NCI-H748 (cell line): ENCODE measurements around the gene SUMO3.

Experiments
- DNase-seq: peaks from one replicate; lab custom pipeline; 2025; ENCODE audit not compliant: unreplicated experiment; lab: John Stamatoyannopoulos, UW

Gene SUMO3

DNA sequence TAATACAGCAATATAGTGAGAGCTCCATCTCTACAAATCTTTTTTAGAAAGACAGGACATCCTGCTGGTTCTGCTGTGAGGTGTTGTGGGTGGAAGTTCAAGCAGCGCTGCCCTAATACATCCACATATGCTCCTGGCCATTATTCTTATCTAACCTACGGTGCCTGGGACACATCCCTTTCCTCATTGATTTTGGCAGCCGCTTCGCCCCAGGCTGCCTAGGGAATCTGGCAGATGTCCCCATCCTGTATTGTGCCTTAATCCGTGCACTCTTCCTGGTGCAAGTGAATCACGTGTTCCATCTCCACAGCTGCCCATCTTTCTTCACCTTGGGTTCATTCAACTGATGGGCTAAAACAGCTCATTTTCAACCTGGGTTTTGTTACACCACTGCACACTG, 13.1 kb downstream of the SUMO3 start:
- no peak for DNase-seq

DNA sequence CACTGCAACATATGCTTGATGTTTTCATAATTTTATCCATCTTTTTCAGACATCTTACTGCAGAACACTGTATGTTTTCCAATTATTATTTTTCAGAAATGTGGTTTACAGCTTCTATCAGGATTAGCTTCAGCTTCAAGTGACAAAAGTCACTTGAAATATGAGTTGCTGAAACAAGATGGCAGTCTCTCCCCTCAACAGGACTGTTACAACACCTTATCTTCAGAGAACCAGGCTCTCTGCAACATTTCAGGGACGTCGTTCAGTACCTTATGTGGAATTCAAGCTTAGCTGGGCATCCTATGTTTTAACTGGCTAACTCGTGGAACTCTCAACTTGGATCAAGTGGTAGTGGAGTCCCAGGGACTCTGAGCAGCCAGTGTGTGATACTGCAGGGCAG, 14.2 kb downstream of the SUMO3 start:
- DNase-seq: no peak

DNA sequence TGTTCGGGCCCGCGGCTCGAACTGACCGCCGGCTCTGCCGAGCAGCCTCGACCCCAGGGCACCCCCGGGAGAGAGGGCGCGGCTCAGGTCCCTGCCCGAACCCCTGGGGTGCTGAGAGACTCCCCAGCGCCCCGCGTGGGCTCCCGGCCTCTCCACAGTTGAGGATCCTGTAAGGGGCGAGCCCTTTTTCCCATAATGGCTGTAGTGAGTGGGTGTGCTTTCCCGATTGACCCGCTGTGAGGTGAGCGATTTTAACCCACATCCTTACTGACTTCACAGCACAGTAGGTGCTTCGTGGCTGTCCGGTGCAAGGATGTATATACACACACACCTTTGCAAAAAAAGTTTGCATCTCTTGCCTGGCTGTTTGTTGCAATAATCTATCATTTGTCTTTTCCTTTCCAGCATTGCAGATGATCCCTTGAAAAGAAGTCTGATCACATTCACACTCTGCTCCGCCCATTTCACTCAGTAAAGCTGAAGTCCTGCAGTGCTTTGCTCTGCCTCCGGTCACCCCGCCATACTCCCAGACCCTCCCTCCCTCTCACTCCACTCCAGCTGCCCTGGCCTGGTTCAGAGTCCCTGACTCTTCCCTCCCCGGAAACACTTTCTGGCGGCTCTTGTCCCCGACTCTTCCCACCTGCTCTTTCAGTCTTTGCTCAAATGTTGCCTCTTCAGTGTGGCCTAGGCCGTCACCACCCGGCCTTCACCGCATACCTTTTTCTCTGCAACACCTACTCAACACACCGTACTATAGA, 15.3 kb downstream of the SUMO3 start:
- peak; percentile 18 for DNase-seq

DNA sequence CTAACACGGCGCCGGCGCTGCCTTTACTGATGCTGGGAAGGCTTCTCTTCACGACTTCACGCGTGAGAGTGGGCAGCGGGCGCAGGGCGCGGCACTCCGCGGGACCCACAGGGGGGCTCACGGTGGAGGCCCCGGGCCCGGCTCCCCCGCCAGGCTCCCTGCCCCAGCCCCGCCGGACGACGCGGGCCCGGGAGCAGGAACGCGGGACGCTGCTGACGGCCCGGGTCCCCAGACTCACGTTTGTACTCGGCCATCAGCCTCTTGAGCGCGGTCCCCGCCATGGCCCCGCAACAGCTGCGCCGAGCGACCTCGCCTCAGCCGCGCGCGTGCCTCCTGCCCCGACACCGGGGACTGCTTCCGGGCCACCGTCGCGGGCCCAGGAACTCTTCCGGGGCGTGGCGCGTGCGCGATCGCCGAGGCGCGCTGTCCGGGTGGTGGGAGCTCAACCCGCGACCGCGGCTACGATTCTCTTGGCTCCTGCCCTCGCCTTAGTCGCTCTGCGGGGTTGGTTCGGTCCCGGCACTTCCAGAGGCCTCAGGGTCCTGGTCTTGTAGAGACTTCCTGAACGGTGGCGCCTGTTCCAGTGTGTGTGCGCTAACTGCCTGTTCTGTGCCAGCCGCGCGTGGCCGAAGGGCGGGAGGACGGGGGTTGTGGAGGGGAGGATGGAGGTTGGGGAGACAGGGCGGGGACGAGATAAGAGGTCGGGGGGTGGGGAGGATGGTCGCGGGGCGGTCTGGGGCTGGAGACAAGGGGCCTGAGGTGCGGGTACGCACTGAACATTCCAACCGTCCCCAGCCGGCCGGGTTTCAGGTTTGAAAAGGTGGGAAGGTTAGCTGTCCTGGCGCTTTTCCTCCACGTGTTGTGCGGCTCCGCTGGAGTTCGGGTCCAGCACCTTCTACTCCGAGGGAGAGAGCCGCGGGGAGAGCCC, 16.1 kb downstream of the SUMO3 start, which contains the start of gene UBE2G2:
TSS of gene UBE2G2 (minus strand) at position 353 of the 928 bp plus-strand sequence. CDS start at position 281, 72 bp downstream.
- peak; percentile 79 for DNase-seq

DNA sequence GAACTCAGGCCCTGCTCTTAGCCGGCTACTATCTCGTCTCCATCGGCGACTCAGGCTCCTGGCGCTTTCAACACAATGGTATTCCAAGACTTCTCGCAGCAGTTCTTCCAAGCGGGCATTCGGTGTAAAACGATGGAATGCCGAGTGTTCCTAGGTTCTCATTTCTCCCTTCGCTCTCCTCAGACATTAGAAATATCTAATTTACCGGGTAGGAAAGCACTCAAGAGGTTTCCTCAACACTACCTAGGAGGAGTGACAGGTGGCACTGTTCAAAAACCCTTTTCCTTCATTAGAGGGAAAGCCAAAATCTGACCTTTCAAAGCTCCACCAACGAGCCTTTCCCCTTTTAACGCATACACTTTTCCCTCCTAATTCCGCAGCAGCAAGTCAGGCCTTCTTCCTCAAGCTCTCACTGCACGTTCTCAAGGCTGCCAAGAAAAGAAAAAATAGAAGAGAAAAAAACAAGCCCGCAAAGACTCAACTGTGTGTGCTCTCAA, 16.8 kb downstream of the SUMO3 start:
- peak; percentile 27 for DNase-seq

DNA sequence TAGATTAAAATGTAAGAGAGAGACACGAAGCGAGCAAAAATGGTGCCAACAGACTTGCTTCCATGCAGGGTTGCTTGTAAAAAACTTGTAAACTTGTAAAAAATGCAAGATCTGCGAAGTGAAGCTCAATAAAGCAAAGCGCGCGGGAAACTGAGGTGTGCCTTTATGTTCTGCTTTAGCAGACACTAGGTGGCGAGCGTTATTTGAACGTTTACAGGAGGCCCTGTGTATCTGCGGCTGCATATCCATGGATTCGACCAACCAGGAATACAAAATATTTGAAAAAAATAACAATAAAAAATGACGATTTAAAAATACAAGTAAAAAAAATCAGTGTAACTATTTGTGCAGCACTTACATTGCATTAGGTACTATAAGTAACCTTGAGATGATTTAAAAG, 17.8 kb downstream of the SUMO3 start:
- peak; percentile 37 for DNase-seq

DNA sequence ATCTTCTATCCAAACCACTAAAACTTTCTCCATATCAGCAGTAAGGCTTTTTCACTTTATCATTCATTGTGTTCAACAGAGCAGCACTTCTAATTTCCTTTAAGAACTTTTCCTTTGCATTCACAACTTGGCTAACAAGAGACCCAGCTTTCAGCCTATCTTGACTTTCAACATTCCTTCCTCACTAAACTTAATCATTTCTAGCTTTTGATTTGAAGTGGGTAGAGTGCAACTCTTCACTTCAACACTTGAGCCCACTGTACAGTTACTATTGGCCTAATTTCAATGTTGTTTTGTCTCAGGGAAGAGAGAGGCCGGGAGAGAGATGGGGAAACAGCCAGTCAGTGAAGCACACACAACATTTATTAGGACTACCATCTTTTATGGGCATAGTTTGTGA, 18.2 kb downstream of the SUMO3 start:
- no peak for DNase-seq

DNA sequence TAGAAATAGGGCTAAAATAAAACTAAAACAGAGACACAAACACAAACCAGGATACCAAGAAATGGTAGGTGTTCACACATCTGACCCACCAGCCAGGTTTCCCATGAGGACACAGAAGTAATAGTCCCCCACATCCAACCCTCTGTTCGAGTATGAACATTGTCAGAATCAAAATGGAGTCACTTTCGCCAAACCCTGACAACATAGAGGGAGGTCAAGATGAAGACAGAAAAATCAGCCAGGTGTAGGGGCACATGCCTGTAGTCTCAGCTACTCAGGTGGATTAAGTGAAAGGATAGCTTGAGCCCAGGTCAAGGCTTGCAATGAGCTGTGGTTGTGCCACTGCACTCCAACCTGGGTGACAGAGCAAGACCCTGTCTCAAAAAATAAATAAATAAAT, 20.1 kb downstream of the SUMO3 start:
- no peak for DNase-seq

DNA sequence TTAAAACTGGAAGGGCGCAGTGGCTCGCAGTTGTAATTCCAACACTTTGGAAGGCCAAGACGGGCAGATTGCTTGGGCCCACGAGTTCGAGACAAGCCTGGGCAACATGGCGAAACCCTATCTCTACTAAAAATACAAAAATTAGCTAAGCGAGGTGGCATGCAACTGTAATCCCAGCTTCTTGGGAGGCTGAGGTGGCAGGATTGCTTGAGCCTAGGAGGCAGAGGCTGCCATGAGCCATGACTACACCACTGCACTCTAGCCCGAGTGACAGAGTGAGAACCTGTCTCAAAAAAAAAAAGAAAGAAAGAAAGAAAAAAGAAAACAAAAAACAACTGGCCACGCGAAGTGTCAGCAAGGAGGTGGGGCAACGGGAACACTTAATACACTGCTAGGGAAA, 22.5 kb downstream of the SUMO3 start:
- no peak for DNase-seq

DNA sequence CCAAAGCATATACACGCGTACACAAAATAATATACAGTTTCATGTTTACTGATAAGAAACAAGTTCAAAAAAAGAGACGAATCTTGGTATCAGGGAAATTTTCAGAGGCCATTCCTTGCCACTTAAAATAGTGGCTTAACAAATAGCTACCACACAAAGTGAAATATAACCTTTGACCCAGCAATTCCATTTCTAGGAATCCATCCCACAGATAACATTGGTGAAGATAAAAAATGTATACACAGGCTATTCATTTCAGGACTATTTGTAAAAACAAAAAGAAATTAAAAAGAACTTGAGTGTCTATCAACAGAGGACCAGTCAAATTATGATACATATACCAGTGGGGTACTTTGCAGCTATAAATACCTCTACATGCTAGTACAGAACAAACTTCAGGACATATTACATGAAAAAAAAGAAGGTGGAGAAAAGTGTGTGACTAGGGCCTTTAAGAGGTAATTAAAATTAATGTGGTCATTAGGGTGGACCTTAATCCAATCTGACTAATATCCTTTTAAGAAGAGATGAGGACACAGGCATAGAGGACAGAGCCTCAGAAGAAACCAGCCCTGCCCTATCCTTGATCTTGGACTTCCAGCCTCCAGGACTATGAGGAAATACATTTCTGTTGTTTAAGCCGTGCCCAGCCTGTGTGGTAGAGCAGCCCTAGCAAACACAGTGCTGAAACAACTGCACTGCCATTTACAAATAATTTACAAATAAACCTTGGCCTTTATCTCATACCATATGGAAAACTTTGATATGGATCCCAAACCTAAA, 24.1 kb downstream of the SUMO3 start:
- no peak for DNase-seq

DNA sequence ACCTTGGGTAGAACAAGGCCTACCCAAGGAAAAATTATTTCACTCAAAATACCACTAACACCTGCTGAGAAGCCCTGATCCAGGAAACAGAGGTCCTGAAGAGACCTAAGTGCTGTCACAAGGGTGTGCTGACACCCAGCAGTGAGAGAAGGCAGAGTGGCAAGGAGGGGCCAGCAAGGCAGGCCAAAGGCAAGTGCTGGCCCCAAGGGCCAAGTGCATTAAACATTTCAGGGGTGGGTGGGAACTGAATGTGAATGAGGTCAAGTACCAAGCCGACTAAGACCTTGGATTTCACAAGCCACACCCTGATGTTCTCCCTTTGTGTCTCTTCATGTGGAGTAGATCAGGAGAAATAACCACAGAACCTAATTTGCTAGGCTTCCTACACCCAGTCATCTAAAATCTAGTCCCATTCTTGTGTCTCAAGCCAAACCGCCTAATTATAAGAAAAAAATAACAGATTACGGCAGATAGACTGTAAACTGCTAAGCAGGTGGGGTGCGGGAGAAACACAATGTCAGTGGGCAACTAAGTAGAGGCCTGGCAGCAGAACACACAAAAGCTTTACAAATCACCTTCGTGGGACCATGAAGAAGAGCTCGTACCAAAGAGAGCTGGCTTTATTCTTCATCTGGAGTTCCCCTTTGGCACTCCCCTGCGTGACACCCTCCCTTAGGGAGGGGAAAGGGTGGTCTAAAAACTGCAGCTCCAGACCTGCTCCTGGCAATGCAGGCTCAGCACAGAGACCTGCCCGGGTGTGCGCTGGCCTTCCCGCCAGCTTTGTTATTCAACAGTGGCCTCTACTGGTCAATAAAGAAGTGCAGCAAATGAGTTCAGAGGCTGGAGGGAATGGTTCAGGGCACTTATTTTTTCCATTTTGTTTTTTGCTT, 24.9 kb downstream of the SUMO3 start:
- DNase-seq: peak; percentile 60

DNA sequence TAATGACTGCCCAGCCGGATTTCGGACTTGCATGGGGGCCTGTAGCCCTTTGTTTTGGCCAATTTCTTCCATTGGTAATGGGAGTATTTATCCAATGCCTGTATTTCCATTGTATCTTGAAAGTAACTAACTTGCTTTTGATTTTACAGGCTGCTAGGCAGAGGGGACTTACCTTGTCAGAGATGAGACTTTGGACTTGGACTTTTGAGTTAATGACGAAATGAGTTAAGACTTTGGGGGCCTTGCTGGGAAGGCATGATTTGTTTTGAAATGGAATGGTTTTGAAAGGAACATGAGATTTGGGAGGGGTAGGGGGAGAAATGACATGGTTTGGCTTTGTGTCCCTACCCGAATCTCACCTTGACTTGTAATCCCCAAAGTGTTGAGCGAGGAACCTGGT, 25.9 kb downstream of the SUMO3 start:
- no peak for DNase-seq

DNA sequence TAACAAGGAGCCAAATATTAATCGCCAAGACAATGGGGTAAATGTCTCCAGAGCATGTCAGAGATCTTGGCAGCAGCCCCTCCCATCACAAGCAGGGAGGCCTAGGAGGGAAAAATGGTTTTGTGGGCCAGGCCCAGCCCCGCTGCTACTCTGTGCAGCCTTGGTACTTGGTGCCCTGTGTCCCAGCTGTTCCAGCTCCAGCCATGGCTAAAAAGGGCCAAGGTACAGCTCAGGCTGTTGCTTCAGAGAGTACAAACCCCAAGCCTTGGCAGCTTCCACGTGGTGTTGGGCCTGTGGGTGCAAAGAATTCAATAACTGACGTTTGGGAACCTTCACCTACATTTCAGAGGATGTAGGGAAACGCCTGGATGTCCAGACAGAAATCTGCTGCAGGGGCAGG, 26.6 kb downstream of the SUMO3 start:
- DNase-seq: no peak

DNA sequence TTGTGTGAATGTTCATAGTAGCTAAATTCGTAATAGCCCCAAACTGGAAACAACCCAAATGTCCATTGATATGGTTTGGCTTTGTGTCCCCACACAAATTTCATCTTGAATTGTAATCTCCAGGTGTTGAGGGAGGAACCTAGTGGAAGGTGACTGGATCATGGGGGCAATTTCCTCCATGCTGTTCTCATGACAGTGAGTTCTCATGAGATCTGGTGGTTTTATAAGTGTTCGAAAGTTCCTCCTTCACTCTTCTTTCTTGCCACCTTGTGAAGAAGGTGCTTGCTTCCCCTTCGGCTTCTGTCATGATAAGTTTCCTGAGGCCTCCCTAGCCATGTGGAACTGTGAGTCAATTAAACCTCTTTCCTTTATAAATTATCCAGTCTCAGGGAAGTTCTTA, 27.5 kb downstream of the SUMO3 start:
- DNase-seq: no peak

DNA sequence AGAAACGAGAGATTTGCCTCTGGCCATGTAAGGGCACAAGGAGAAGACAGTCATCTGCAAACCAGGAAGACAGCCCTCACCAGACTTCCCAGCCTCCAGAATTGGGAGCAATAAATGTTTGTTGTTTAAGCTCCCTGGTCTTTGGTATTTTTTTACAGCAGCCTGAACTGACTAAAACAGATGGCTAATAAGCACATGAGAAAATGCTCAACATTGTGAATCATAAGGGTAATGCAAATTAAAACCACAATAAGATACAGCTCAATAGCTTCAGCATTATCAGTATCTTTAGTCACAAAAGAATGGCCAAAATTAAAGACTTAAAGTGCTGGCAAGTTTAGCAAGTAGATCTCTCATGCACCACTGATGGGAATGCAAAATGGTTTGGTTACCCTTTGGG, 28.0 kb downstream of the SUMO3 start:
- no peak for DNase-seq

DNA sequence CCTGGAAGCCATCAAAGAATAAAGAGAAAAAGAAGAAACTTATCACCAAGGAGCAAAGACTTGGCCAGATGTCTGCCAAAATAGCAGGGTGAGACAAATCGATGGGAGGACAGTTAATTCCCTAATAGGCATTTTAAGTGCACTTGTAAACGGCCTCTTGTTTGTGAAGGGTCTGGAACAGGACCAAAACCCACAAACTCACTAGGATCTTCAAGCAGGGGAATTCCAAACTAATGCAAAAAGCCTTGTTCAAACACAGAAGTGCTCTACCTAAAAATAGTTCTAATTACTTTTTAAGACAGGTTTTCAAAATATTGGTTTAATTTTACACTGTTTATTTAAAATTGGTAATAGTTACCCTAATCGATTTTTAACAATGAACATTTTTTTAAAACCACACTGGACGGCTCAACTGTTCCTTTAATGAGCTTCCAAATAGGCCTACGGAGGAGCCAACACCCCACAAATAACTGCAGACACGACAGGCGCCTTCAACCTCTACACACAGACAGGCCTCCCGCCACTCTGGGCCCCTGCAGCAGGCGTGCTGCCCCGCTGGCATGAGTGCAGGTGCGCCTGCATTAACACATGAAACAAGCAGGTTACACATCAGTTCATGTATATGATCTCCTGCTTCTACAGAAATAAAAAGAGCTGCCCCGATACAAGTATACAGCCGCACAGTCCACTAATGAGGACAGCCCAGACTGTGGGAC, 32.1 kb downstream of the SUMO3 start:
- peak; percentile 70 for DNase-seq

DNA sequence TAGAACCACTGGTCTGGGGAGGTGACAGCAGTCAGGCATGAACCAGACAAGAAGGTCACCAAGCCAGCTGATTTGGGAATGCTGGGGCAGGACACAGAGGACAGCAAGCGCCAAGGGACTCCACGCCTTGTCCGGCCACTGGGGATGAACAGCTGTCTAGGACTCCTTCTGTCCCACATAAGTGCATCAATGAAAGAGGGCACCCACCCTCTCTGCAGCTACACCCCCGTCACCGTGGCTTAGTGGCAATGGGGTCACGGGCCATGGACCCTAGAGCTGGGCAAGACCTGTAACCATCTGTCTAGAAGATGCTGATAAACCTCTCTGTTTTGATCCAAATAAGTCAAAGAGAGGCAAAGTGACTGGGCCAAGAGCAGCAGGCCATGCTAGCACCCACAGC, 33.1 kb downstream of the SUMO3 start:
- DNase-seq: no peak

DNA sequence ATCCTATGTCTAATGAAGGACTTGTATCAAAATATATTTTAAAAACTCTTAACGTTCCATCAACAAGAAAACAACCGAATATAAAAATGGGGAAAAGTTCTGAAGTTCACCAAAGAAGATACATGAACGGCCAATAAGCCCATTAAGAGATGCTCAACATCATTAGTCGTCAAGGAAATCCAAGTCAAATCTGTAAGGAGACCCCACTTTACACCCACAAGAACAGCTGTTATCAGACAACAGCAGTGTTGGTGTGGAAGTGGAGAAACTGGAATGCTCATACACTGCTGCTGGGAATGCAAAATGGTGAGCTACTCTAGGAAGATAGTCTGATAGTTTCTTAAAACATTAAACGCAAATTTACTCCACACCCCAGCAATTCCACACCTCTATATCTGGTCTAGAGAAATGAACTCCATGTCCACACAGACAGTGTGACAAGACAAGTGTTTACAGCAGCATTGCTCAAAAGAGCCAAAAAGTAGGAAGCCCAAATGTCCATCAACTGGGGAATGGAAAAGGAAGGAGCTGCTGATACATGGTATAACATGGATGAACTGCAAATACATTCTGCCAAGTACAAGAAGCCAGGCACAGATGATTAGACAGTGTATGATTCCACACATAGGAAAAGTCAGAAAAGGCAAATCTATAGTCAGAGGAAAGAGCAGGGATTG, 34.7 kb downstream of the SUMO3 start:
- no peak for DNase-seq
